DND-41 (cell line): ENCODE measurements around the gene FMO2.

Experiments
- ATAC-seq: fragments of 200-7000 bp; cut with Tn5 transposase; 3 replicates; pipeline ENCODE4 v1.9.1; 2021; ENCODE audit warnings: low read depth; ENCODE audit not compliant: insufficient read depth
- DNase-seq: peaks from one replicate; pipeline ENCODE4 v3.0.0-alpha.2; 2020
- H2AFZ ChIP-seq: 2 replicates; pipeline ENCODE4 v1.6.0; 2012; ENCODE audit warnings: low read depth, low read length
- H3K27ac ChIP-seq: 2 replicates; pipeline ENCODE4 v1.5.1; 2012; ENCODE audit warnings: low read length, inconsistent platforms
- H3K27me3 ChIP-seq: fragments of 200-600 bp; sonication (generic); 2 replicates; pipeline ENCODE4 v1.6.0; 2012; ENCODE audit warnings: low read length, mild to moderate bottlenecking, inconsistent platforms; ENCODE audit not compliant: insufficient read depth, poor library complexity
- H3K36me3 ChIP-seq: 2 replicates; pipeline ENCODE4 v1.5.1; 2012; ENCODE audit warnings: low read length, inconsistent platforms; ENCODE audit not compliant: insufficient read depth
- H3K4me1 ChIP-seq: 2 replicates; pipeline ENCODE4 v1.5.1; 2012; ENCODE audit warnings: mild to moderate bottlenecking, low read length; ENCODE audit not compliant: insufficient read depth
- H3K4me2 ChIP-seq: 2 replicates; pipeline ENCODE4 v1.6.0; 2012; ENCODE audit warnings: mild to moderate bottlenecking, moderate library complexity, low read length, inconsistent platforms; ENCODE audit not compliant: insufficient read depth
- H3K4me3 ChIP-seq, 2 experiments: fragments of 200-600 bp in 1 of 2; shearing (Covaris generic) in 1 of 2; 2 replicates each; pipeline ENCODE4 v1.5.1; 2012 to 2016; ENCODE audit warnings: inconsistent platforms in 2 of 2, low read length in 2 of 2, mild to moderate bottlenecking in 2 of 2, low read depth in 1 of 2, moderate library complexity in 1 of 2
- H3K79me2 ChIP-seq: 2 replicates; pipeline ENCODE4 v1.6.0; 2012; ENCODE audit warnings: low read length, inconsistent platforms; ENCODE audit not compliant: insufficient read depth
- H3K9ac ChIP-seq: 2 replicates; pipeline ENCODE4 v1.6.0; 2012; ENCODE audit warnings: low read depth, mild to moderate bottlenecking, inconsistent platforms, low read length, moderate library complexity
- H3K9me3 ChIP-seq: 2 replicates; pipeline ENCODE4 v1.5.1; 2012; ENCODE audit warnings: low read length, moderate library complexity, mild to moderate bottlenecking, inconsistent platforms; ENCODE audit not compliant: insufficient read depth, severe bottlenecking
- H4K20me1 ChIP-seq: 2 replicates; pipeline ENCODE4 v1.6.0; 2012; ENCODE audit warnings: low read length; ENCODE audit not compliant: insufficient read depth
- CTCF ChIP-seq: IDR thresholded peaks from 2 replicates; pipeline ENCODE4 v1.5.1; 2012; ENCODE audit warnings: borderline replicate concordance, low read length, moderate library complexity, mild to moderate bottlenecking; ENCODE audit not compliant: poor library complexity, severe bottlenecking; ENCODE audit errors: extremely low read depth
- EZH2 ChIP-seq: IDR thresholded peaks from 3 replicates; pipeline ENCODE4 v1.6.1; 2012; ENCODE audit warnings: borderline replicate concordance, low read depth, mild to moderate bottlenecking, moderate library complexity, low read length, inconsistent platforms; ENCODE audit not compliant: severe bottlenecking

Gene FMO2

GRCh38 chr1:171220081-171220420 lies 35.0 kb downstream of the FMO2 start:
- Histone ChIP-seq H4K20me1 (no peaks in the 10 kb centered on the region), H3K27ac (no peak overlapping the region), H3K36me3 (no peaks in the 10 kb centered on the region), H3K27me3 (no peaks in the 10 kb centered on the region), H3K9me3 (no peaks in the 10 kb centered on the region), H3K79me2 (no peaks in the 10 kb centered on the region), H3K4me1 (no peaks in the 10 kb centered on the region), H3K9ac (no peak overlapping the region), H2AFZ (no peak overlapping the region), H3K4me3 (no peak overlapping the region), H3K4me2 (no peak overlapping the region)
- ATAC-seq = no peak
- DNase-seq = no peak
- no peak for TF ChIP-seq EZH2
- no peak for TF ChIP-seq CTCF

DNA sequence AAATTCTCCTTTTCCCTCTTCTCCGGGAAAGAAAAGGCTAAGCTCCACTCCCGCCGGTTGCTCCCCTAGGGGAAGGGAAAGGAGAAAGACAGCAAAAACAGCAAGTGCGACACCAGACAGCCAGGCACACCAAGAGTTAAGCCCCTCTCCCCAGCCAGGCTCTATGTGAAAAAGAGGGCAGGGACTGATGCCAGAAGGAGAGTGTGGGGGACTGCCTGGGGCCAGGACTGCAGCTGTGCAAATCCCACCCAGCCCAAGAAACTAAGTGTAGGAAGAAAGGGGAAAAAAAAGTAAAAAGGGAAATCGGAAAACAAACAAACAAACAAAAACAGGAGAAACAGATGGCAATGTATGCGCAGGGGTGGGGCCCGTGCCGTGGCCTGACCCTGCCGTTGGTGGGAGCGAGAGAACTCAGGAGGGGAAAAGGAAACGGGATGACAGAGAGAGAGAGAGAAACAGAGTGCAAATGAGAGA lies 35.5 kb downstream of the FMO2 start:
- Histone ChIP-seq H4K20me1 (no peaks in the 10 kb centered on the region), H3K4me1 (no peaks in the 10 kb centered on the region), H3K4me2 (no peak overlapping the region), H3K79me2 (no peaks in the 10 kb centered on the region), H3K9ac (no peak overlapping the region), H3K9me3 (no peaks in the 10 kb centered on the region), H2AFZ (no peak overlapping the region), H3K27me3 (no peaks in the 10 kb centered on the region), H3K4me3 (no peak overlapping the region), H3K27ac (no peak overlapping the region), H3K36me3 (no peaks in the 10 kb centered on the region)
- TF ChIP-seq EZH2 (no peak), CTCF (no peak)
- ATAC-seq (no peak), DNase-seq (no peak)

GRCh38 chr1:171221665-171222591 lies 36.8 kb downstream of the FMO2 start:
- Histone ChIP-seq H2AFZ (no peak overlapping the region), H3K27me3 (no peaks in the 10 kb centered on the region), H3K79me2 (no peaks in the 10 kb centered on the region), H3K4me2 (no peak overlapping the region), H3K4me3 (no peak overlapping the region), H3K4me1 (no peaks in the 10 kb centered on the region), H3K9ac (no peak overlapping the region), H3K36me3 (no peaks in the 10 kb centered on the region), H3K9me3 (no peaks in the 10 kb centered on the region), H4K20me1 (no peaks in the 10 kb centered on the region), H3K27ac (no peak overlapping the region)
- no peak for DNase-seq
- ATAC-seq = no peak
- TF ChIP-seq EZH2 (no peak), CTCF (no peak)
